ENCODE data around the gene ACYP2.
"Not testable (repeated sequence)": the region's sequence is repeated elsewhere in the genome, so short reads cannot be mapped to it uniquely, and the experiment has no call there.

ACYP2 gene

DNA sequence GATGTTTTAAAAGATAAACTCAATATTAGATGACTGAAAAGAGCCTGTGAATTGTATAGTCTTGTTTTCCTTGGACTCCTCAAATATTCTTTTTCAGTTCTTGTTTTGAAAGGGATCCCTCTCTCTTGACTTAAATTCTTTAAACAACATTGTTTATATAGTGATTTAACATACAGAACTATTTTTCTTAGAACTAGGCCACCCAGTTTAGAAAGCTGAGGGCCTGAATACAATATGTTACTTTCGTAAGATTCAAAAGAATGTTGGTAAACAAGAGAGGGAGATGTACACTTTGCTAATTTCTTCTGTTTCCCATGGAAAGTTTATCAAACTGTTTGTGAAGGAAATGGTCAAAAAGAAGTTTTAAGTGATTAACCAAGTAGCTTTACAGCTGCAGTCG, 146.1 kb downstream of the ACYP2 start:
- TF ChIP-seq ZNF274 (IDR thresholded peaks at IDR 0.05; ENCODE audit: low read length) (no peak), ZNF274 (tag by site-specific recombination; IDR thresholded peaks at IDR 0.05; ENCODE audit: borderline replicate concordance) (no peak), FEZF1 (tag by site-specific recombination; IDR thresholded peaks at IDR 0.05) (no peak), AEBP2 (tag by site-specific recombination; IDR thresholded peaks at IDR 0.05; ENCODE audit: borderline replicate concordance) (no peak), ZFP69B (tag by site-specific recombination; IDR thresholded peaks at IDR 0.05) (no peak), ZNF19 (tag by site-specific recombination; IDR thresholded peaks at IDR 0.05; ENCODE audit: low read depth) (no peak), ZNF768 (tag by site-specific recombination; IDR thresholded peaks at IDR 0.05) (no peak), ZNF16 (tag by site-specific recombination; IDR thresholded peaks at IDR 0.05; ENCODE audit: low read depth) (no peak), ZNF175 (tag by site-specific recombination; IDR thresholded peaks at IDR 0.05) (no peak), ZNF341 (tag by site-specific recombination; IDR thresholded peaks at IDR 0.05; ENCODE audit: low read depth) (no peak), HOXD13 (CRISPR knock-in tag; IDR thresholded peaks at IDR 0.05; ENCODE audit: borderline replicate concordance) (no peak), ZNF433 (tag by site-specific recombination; IDR thresholded peaks at IDR 0.05; ENCODE audit: low read depth) (no peak), ZNF596 (tag by site-specific recombination; IDR thresholded peaks at IDR 0.05) (no peak), ZNF560 (tag by site-specific recombination; IDR thresholded peaks at IDR 0.05; ENCODE audit: borderline replicate concordance) (no peak), ZNF585B (tag by site-specific recombination; IDR thresholded peaks at IDR 0.05) (no peak), ZNF830 (tag by site-specific recombination; IDR thresholded peaks at IDR 0.05; ENCODE audit: low read depth) (no peak)
- TF ChIP-seq, protein P1, sequence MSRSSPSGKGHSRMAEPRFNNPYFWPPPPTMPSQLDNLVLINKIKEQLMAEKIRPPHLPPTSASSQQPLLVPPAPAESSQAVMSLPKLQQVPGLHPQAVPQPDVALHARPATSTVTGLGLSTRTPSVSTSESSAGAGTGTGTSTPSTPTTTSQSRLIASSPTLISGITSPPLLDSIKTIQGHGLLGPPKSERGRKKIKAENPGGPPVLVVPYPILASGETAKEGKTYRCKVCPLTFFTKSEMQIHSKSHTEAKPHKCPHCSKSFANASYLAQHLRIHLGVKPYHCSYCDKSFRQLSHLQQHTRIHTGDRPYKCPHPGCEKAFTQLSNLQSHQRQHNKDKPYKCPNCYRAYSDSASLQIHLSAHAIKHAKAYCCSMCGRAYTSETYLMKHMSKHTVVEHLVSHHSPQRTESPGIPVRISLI (tag by site-specific recombination; IDR thresholded peaks at IDR 0.05): no peak
- TF ChIP-seq, protein P2, sequence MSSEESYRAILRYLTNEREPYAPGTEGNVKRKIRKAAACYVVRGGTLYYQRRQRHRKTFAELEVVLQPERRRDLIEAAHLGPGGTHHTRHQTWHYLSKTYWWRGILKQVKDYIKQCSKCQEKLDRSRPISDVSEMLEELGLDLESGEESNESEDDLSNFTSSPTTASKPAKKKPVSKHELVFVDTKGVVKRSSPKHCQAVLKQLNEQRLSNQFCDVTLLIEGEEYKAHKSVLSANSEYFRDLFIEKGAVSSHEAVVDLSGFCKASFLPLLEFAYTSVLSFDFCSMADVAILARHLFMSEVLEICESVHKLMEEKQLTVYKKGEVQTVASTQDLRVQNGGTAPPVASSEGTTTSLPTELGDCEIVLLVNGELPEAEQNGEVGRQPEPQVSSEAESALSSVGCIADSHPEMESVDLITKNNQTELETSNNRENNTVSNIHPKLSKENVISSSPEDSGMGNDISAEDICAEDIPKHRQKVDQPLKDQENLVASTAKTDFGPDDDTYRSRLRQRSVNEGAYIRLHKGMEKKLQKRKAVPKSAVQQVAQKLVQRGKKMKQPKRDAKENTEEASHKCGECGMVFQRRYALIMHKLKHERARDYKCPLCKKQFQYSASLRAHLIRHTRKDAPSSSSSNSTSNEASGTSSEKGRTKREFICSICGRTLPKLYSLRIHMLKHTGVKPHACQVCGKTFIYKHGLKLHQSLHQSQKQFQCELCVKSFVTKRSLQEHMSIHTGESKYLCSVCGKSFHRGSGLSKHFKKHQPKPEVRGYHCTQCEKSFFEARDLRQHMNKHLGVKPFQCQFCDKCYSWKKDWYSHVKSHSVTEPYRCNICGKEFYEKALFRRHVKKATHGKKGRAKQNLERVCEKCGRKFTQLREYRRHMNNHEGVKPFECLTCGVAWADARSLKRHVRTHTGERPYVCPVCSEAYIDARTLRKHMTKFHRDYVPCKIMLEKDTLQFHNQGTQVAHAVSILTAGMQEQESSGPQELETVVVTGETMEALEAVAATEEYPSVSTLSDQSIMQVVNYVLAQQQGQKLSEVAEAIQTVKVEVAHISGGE (tag by site-specific recombination; conservative IDR thresholded peaks at IDR 0.05; ENCODE audit: low read depth): no peak
- CTCF ChIA-PET: no interaction called here
- Histone ChIP-seq H3K36me3 (ENCODE audit: control insufficient read depth in 2 of 2, insufficient read depth in 1 of 2, low read length in 2 of 2) (no peaks in the 10 kb centered on the region), H3K4me1 (ENCODE audit: control insufficient read depth, insufficient read depth, low read length) (no peaks in the 10 kb centered on the region), H3K9me3 (ENCODE audit: control insufficient read depth, insufficient read depth, low read depth, low read length) (no peaks in the 10 kb centered on the region), H3K4me3 (ENCODE audit: low read depth, low read length) (no peak overlapping the region), H3K27ac (ENCODE audit: extremely low read depth, low read depth, low read length) (no peak overlapping the region)
- POLR2A ChIA-PET: no interaction called here

- TF ChIP-seq, protein P3, sequence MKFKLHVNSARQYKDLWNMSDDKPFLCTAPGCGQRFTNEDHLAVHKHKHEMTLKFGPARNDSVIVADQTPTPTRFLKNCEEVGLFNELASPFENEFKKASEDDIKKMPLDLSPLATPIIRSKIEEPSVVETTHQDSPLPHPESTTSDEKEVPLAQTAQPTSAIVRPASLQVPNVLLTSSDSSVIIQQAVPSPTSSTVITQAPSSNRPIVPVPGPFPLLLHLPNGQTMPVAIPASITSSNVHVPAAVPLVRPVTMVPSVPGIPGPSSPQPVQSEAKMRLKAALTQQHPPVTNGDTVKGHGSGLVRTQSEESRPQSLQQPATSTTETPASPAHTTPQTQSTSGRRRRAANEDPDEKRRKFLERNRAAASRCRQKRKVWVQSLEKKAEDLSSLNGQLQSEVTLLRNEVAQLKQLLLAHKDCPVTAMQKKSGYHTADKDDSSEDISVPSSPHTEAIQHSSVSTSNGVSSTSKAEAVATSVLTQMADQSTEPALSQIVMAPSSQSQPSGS (tag by site-specific recombination; IDR thresholded peaks at IDR 0.05; ENCODE audit: low read depth): peak; percentile 63; the same call in 1 of the 2 replicates
- no peak for TF ChIP-seq ZBTB1 (tag by site-specific recombination; IDR thresholded peaks at IDR 0.05)
- Histone ChIP-seq H3K27ac (ENCODE audit: extremely low read depth, low read depth, low read length) (no peak overlapping the region), H3K36me3 (ENCODE audit: control insufficient read depth in 2 of 2, insufficient read depth in 1 of 2, low read length in 2 of 2) (no peaks in the 10 kb centered on the region), H3K4me3 (ENCODE audit: low read depth, low read length) (no peak overlapping the region), H3K4me1 (ENCODE audit: control insufficient read depth, insufficient read depth, low read length) (no peaks in the 10 kb centered on the region), H3K9me3 (ENCODE audit: control insufficient read depth, insufficient read depth, low read depth, low read length) (no peaks in the 10 kb centered on the region)
- CTCF ChIA-PET: interaction anchor here (1.6 kb wide), 1 partner anchor 155 kb away, joined by 3 read pairs; no protein-coding TSS in a partner anchor
- POLR2A ChIA-PET: no interaction called here
Observed at GRCh38 chr2:54262015-54262765, 146.8 kb downstream of the ACYP2 start.

DNA sequence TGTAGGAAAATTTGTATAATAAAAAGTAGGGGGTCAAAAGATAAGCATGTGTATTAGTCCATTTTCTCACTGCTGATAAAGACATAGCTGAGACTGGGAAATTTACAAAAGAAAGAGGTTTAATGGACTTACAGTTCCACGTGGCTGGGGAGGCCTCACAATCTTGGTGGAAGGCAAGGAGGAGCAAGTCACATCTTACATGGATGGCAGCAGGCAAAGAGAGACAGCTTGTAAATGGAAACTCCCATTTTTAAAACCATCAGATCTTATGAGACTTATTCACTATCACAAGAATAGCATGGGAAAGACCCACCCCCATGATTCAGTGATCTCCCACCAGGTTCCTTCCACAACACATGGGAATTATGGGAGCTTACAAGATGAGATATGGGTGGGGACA, 149.7 kb downstream of the ACYP2 start:
- H3K27ac ChIP-seq (ENCODE audit: extremely low read depth, low read depth, low read length); H3K4me1 ChIP-seq (ENCODE audit: control insufficient read depth, insufficient read depth, low read length); H3K4me3 ChIP-seq (ENCODE audit: low read depth, low read length); POLR2A ChIA-PET; H3K36me3 ChIP-seq (ENCODE audit: control insufficient read depth in 2 of 2, insufficient read depth in 1 of 2, low read length in 2 of 2); H3K9me3 ChIP-seq (ENCODE audit: control insufficient read depth, insufficient read depth, low read depth, low read length): not testable (repeated sequence)
- CTCF ChIA-PET: interaction anchor here (1.3 kb wide), 1 partner anchor 59 kb away, joined by 3 read pairs; no protein-coding TSS in a partner anchor

Data from HEK293 (cell line).